ENCODE measurements around the gene RBM3. TPM values are rescaled to one million over a fixed set of nuclear protein-coding genes. Genes with fewer than 3 reads are reported as not detected.

The RBM3 gene
- total RNA-seq, 1 experiment from 2014 or later: 233 TPM

GRCh38 chrX:48540480-48540879 is 33.8 kb upstream of the RBM3 start (continued):
- TF ChIP-seq, protein P1, sequence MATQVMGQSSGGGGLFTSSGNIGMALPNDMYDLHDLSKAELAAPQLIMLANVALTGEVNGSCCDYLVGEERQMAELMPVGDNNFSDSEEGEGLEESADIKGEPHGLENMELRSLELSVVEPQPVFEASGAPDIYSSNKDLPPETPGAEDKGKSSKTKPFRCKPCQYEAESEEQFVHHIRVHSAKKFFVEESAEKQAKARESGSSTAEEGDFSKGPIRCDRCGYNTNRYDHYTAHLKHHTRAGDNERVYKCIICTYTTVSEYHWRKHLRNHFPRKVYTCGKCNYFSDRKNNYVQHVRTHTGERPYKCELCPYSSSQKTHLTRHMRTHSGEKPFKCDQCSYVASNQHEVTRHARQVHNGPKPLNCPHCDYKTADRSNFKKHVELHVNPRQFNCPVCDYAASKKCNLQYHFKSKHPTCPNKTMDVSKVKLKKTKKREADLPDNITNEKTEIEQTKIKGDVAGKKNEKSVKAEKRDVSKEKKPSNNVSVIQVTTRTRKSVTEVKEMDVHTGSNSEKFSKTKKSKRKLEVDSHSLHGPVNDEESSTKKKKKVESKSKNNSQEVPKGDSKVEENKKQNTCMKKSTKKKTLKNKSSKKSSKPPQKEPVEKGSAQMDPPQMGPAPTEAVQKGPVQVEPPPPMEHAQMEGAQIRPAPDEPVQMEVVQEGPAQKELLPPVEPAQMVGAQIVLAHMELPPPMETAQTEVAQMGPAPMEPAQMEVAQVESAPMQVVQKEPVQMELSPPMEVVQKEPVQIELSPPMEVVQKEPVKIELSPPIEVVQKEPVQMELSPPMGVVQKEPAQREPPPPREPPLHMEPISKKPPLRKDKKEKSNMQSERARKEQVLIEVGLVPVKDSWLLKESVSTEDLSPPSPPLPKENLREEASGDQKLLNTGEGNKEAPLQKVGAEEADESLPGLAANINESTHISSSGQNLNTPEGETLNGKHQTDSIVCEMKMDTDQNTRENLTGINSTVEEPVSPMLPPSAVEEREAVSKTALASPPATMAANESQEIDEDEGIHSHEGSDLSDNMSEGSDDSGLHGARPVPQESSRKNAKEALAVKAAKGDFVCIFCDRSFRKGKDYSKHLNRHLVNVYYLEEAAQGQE (IDR thresholded peaks at IDR 0.05; ENCODE audit: low read depth): no peak
- TF ChIP-seq CEBPB (IDR thresholded peaks at IDR 0.05; ENCODE audit: low read depth): no peak
- TF ChIP-seq, protein P2, sequence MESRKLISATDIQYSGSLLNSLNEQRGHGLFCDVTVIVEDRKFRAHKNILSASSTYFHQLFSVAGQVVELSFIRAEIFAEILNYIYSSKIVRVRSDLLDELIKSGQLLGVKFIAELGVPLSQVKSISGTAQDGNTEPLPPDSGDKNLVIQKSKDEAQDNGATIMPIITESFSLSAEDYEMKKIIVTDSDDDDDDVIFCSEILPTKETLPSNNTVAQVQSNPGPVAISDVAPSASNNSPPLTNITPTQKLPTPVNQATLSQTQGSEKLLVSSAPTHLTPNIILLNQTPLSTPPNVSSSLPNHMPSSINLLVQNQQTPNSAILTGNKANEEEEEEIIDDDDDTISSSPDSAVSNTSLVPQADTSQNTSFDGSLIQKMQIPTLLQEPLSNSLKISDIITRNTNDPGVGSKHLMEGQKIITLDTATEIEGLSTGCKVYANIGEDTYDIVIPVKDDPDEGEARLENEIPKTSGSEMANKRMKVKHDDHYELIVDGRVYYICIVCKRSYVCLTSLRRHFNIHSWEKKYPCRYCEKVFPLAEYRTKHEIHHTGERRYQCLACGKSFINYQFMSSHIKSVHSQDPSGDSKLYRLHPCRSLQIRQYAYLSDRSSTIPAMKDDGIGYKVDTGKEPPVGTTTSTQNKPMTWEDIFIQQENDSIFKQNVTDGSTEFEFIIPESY (IDR thresholded peaks at IDR 0.05; ENCODE audit: extremely low read depth, insufficient replicate concordance, low read length): no peak
- TF ChIP-seq YY1 (IDR thresholded peaks at IDR 0.05; ENCODE audit: extremely low read depth, insufficient replicate concordance, low read depth, low read length): no peak

DNA sequence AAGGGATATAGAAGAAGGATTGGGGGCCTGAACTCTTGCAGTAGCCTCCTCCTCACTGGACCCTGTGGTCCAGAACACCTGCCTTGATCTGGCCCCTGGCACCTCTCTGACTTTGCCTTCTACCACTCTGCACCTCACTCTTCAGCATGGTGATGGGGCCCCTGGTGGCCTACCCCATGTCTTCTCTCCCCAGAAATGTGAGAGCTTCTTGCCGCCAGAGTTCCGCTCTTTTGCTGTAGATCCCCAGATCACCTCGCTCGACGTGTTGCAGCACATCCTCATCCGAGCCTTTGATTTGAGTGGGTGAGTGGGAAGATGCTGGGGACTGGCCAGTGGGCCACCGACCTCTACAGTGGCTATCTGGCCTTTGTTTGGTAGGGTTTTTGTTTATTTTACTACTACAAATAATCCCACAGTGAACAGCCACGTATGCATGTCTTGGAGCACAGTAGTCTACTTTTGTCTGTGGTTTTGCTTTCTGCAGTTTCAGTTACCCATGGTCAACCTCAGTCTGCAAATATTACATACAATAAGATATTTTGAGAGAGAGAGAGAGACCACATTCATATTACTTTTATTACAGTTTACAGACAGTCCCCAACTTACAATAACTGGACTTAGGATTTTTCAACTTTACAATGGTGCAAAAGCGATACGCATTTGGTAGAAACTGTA is 33.0 kb upstream of the RBM3 start:
- CTCF ChIA-PET: no interaction called here
- Histone ChIP-seq H3K4me2 (ENCODE audit: low read length) (no peak overlapping the region), H3K9ac (ENCODE audit: low read length) (no peak overlapping the region), H2AFZ (ENCODE audit: low read depth, low read length, poor library complexity, severe bottlenecking) (no peak overlapping the region), H3K9me2 (ENCODE audit: insufficient read depth) (no peaks in the 10 kb centered on the region), H3K79me2 (ENCODE audit: insufficient read depth, low read length) (no peaks in the 10 kb centered on the region), H3K4me1 (ENCODE audit: control insufficient read depth in 1 of 2, insufficient read depth in 2 of 2, low read length in 2 of 2) (peaks cover 0 to 15% of the 10 kb centered on the region in 2 experiments; a peak in 3 of 4 replicates), H3K4me3 (replicated peaks in 1 of 2; ENCODE audit: low read depth in 1 of 2, low read length in 2 of 2) (no peak overlapping the region), H3K9me3 (ENCODE audit: control insufficient read depth in 1 of 2, insufficient read depth in 1 of 2, low read depth in 1 of 2, low read length in 2 of 2) (no peaks in the 10 kb centered on the region), H3K27me3 (ENCODE audit: insufficient read depth, low read length) (no peaks in the 10 kb centered on the region), H3K36me3 (ENCODE audit: control insufficient read depth in 1 of 2, insufficient read depth in 2 of 2, low read length in 2 of 2) (no peaks in the 10 kb centered on the region), H3K27ac (ENCODE audit: low read depth, low read length) (no peak overlapping the region), H4K20me1 (ENCODE audit: insufficient read depth) (no peaks in the 10 kb centered on the region)
- BruUV-seq (replicated peaks): no TSS peak
- POLR2A ChIA-PET: no interaction called here
- DNase-seq (ENCODE audit: low read depth, low spot score) (no peak), ATAC-seq (no peak)
- RAD21 ChIA-PET (ENCODE audit: low non-redundant PET in 1 of 2, low total read pairs in 2 of 2, uncharacterized antibody in 2 of 2, unreplicated experiment in 2 of 2): no interaction called here
- intact Hi-C loops (cut with micrococcal nuclease): no loop called here
- TF ChIP-seq ZNF274 (IDR thresholded peaks at IDR 0.05; ENCODE audit: low read depth, low read length) (no peak), YY1 (IDR thresholded peaks at IDR 0.05; ENCODE audit: extremely low read depth, insufficient replicate concordance, low read depth, low read length) (no peak), EGR1 (IDR thresholded peaks at IDR 0.05; ENCODE audit: low read depth) (no peak), CBX3 (IDR thresholded peaks at IDR 0.05; ENCODE audit: low read depth) (no peak), ATF3 (IDR thresholded peaks at IDR 0.05) (no peak), EZH2phosphoT487 (IDR thresholded peaks at IDR 0.05; ENCODE audit: borderline replicate concordance) (no peak), SIN3A (IDR thresholded peaks at IDR 0.05; ENCODE audit: low read depth) (no peak)
- TF ChIP-seq, protein P2 (IDR thresholded peaks at IDR 0.05; ENCODE audit: extremely low read depth, insufficient replicate concordance, low read length): no peak
- TF ChIP-seq, protein P1 (IDR thresholded peaks at IDR 0.05; ENCODE audit: low read depth): no peak
